Measurements from ENCODE around the gene RHOT2.

RHOT2 gene

DNA sequence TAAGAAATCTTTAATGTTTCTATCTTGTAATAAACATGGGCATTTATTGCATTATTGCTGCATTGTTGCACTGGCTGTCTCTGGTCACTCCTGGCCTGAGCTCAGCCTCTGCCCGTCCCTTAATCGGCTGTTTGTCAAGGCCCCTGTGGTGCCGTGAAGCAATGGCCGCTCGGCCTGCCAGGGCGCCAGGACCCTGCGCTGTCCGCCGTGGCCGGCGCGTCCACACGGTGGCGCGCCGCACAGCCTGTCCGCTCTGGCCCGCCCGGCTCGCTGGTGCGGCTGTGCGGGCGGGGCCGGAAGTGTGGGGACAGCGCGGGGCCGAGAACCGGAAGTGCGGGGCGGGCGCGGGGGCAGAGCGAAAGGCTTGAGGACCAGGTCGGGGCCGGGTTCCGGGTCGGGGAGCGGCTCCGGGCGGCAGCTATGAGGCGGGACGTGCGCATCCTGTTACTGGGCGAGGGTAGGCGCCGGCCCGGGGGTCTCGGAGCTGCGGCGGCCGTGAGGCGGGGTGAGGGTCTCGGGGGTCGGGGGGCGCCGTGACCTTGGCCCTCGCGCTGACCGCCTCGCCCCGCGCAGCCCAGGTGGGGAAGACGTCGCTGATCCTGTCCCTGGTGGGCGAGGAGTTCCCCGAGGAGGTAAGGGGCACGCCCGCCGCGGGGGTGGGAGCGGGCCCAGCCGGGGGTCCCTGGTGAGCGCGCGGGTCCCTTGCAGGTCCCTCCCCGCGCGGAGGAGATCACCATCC is at the start of gene RHOT2:
Gene RHOT2, plus strand, starts transcription at position 353 of the 739 bp plus-strand sequence. Its CDS starts 68 bp downstream, at position 421.
- DNase-seq, result peak; percentile 93

DNA sequence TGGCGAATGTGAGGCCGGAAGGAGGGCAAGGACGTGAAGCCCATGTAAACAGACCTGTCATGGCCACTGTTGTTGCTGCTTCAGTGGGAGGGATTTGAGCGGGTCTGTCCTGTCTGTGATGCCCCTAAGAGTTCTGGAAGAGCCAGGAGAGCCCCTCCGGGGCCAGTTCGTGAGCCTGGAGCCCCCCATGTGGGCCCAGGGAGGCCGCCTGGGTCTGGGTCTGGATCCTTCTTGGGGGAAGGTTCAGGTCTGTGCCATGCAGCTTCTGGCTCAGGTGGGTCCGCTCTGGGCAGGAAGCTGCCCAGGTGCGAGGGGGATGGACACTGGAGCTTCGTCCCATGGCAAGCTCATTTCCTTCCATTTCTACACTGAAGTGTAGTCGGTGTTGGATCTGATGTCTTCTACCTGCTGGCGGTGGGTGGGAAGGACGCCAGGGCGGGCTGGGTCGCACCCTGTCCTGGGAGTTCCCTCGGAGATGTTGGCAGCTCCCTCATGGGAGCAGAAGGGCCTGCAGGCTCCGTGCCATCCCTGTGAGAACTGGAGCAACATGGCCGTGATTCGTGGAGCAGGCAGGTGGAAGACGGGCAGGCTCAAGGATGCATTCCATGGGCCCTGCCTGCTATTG is 48.3 kb upstream of the RHOT2 start:
- DNase-seq, result no peak

DNA sequence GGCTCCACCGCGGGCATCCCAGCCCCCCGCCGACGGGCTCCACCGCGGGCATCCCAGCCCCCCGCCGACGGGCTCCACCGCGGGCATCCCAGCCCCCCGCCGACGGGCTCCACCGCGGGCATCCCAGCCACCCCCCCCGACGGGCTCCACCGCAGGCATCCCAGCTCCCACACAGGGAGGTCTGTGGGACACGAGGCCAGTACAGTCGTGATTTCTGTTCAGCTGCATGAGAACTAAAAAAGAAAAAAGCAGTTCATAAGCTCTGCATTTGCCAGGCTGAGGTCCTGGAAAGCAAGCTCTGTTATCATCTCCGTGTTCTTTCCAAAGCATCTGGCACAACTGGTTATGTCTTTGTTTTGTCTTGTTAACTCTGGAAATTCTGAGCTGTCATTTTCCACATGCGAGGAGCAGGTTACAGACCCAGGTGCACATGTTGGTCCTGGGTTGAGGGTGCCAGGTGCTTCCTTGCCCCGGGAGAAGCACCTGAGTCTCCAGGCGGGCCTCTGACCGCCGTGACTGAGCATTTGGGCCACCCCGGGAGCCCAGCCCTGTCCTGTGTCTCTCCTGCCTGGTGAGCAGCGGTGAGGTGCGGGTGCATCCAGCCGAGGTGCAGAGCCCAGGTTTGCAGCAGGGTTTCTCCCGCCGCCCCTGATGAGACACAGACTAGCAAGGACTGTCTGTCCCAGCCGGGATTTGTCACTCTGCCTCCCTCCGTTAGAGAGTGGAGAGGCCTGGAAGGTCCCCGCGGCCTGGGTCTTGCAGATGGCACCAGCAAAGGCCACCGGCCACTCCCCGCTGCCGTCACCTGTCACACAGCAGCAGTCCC is 47.0 kb upstream of the RHOT2 start:
- DNase-seq, result no peak

DNA sequence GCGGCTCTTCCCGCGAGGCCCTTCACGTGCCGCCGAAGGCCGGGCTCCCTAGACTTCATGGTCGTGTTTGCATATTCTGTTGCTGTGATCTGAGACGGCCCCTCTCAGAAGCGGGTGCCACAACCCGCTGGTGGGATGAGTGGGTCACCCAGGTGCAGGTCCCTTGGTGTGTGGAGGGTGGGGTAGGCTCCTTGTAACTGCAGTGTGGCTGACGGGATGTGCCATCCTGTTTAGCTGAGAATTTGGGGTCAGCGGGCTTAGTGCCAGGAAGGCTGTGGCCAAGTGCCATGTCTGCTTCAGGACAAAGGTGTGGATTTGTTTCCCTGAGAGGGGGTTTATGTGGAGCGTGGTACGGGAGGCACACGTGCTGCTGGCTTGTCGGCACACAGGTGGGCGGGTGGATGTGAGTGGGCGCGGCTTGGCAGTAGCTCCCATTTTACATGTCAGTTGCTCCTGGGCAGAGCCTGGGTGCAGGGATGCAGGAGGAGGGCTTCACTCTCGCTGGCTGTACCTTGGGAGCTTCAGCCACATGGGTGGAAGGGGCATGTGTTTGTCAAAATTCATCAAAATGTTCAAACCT is 46.3 kb upstream of the RHOT2 start:
- no peak for DNase-seq

DNA sequence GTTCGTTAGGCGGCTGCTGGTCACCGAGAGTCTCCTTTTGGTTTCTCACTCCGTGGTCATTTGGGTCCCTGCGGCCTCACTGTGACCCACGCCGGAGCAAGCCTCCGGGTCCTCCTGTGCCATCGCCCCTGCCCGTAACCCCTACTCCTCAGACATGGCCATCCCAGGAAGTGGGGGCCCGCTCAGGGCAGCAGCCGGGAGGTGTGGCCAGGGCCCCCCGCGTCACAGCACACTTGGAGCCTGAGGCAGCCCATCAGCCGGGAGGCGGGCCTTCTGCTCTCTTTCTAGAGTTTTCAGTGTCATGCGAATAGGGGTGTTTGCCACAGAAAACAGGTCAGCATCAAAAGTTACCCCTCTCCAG is 45.0 kb upstream of the RHOT2 start:
- no peak for DNase-seq

DNA sequence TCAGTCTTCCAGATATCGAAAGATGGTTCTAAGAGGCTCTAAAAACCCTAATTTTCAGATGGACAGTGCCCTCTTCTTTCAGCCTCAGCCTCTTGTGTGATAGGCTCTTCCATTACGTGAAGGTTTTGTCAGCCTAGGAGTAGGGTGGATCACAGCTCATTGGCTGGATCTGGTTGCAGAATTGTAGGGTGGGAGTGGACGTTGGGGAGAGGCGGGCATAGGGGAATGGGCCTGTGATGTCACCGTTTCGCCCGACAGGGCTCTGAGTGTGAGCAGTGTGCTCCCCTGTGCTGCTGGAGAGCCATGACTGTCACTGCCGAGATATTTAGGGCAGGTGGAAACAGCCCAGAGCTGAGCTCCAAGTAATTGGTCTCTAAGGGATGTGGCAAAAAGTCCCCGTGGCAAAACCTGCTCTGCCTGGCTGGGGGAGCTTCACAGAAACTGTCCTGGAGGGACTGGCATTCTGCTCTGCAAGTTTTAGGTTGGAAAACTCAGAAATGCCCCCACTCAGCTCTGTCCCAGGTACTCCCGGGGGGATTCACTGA is 43.3 kb upstream of the RHOT2 start:
- no peak for DNase-seq

DNA sequence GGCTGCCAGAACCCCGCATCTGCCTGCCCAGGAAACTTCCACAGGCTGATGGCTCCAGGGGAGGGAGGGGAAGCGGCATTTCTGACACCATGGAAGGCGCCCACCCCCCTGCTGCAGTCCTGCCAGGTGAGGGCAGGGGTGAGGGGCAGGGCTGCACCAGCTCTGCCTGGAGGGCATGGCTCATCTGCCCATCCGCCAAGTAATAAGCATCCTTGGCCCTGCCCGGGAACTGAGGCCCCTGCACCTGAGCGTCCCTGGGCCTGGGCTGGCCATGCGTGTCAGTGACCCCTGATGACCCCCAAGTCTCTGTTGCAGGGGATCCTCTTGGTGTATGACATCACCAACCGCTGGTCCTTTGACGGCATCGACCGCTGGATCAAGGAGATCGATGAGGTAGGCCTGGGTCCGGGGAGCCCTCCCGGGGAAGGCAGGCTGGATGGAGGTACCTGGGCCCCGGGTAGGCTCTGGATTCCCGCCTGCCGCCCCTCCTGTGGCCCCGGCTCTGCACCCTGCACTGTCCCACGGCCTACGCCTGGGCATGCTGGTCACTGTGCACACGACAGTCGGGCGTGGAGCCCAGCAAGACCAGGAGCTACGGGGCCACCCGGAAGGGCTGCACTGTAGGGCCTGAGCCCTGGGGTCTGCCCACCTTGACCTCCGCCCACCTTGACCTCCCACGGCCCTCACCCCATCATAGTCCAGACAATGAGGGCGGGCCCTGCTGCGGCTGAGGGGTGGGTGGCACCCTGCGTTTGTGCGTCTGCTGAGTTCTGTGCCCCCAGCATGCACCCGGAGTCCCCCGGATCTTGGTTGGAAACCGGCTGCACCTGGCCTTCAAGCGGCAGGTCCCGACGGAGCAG is 42.6 kb upstream of the RHOT2 start:
- DNase-seq, result no peak

DNA sequence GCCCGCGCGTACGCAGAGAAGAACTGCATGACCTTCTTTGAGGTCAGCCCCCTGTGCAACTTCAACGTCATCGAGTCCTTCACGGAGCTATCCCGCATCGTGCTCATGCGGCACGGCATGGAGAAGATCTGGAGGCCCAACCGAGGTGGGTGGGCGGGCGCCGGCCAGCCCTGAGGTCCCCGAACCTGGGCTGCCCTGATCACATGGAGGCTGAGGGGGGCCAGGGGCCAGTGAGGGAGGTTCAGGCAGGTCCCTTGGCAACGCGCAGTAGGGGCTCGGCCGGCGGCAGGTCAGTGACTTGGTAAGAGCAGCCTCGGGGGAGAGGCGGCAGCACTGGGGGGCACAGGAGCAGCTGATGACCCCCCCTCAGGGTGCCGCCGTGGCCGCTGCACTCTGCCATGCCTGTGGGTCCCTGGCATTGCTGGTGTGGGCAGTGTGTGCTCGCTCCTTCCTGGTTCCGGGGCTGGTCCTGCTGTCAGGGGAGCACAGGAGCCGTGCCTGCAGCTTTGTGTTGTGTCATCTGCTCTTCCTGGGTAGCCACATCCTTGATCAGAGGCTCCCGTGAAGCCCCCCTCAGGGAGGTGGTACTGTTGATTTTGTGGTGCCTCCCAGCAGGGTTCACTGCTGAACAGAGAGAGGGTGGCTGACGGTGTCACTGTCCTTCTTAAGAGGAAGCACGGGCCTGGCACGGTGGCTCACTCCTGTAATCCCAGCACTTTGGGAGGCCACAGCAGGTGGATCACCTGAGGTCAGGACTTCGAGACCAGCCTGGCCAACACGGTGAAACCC is 41.8 kb upstream of the RHOT2 start:
- DNase-seq, result no peak

DNA sequence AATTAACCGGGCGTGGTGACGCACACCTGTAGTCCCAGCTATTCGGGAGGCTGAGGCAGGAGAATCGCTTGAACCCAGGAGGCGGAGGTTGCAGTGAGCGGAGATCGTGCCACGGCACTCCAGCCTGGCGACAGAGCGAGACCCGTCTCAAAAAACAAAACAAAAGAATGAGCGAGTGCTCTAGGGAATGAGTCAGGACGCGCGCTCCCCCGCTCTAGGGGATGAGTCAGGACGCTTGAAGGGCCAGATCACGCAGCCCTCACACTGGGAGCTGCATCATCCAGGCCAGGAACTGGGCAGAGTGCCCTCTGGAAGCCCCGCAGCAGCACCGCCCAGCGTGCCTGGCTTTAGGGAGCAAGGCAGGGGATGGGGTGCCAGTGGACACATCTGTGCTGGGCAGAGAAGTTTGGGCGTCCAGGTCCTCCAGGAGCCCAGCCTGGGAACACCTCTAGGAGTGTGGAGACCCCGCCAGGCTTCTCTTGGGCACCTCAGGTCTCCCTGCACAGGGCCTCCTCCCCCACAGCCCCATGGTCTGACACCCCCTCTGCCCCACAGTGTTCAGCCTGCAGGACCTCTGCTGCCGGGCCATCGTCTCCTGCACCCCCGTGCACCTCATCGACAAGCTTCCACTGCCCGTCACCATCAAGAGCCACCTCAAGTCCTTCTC is 41.0 kb upstream of the RHOT2 start:
- no peak for DNase-seq

DNA sequence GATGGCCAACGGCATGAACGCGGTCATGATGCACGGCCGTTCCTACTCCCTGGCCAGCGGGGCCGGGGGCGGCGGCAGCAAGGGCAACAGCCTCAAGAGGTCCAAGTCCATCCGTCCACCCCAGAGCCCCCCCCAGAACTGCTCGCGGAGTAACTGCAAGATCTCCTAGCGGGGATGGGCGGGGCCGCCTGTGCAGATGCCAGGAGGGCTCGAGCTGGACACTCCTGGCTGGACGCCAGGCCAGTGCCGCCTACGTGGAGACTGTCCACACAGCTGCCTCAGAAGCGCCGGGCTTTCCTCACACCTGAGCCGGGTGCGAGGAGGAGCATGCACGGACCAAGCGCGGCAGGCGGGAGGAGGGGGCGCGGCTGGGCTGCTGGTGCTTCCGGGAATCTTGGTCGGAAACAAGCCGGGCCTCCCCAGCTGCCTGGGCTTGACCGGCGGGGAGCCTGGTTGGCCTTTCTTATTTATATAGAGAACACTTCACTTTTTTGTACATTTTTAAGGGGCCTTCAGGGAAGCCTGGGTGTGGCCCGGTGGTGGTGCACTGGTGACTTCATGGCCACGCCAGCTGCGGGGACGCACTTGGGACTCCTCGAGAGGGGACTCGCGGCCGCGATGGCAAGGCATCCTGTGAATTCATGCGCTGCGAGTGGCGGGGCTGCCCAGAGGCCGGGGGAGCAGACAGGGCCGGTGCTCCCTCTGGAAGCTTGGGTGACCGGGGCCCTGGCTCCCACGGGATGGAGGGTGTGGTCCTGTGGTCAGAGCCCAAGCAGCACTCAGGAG is 40.3 kb upstream of the RHOT2 start:
- no peak for DNase-seq

DNA sequence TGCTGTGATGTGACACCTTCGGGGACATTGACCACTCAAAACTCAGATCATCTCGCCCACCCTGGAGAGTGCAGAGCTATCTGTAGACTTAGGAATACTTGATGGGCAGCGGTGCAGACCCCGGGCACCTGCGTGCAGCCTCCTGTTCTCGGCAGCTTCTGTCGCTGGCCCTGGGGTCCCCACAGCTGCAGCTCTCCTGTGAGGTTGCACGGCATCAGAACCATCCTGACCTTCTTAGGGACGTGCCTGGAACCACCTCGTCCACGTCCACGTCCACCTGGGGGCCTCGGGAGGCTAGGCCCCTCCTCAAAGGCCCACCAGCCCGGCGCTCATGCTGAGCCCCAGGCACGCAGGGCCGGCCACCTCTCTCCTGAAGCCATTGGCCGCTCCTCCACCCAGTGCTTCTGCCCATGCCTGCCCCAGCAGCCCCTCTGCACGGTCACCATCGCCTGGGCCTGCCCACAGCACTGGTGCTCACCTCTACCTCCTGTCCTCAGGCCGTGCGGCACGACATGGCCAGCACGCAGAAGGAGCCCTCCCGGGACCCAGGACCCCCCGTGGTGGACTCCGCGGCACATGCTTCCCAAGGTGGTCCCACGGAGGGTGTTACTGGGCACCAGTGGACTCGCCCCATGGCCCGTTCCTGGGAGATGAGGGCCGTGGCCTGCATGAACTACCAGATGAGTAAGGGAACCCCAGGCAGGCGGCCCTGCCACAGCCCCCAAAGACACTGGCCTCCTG is 39.4 kb upstream of the RHOT2 start:
- no peak for DNase-seq

DNA sequence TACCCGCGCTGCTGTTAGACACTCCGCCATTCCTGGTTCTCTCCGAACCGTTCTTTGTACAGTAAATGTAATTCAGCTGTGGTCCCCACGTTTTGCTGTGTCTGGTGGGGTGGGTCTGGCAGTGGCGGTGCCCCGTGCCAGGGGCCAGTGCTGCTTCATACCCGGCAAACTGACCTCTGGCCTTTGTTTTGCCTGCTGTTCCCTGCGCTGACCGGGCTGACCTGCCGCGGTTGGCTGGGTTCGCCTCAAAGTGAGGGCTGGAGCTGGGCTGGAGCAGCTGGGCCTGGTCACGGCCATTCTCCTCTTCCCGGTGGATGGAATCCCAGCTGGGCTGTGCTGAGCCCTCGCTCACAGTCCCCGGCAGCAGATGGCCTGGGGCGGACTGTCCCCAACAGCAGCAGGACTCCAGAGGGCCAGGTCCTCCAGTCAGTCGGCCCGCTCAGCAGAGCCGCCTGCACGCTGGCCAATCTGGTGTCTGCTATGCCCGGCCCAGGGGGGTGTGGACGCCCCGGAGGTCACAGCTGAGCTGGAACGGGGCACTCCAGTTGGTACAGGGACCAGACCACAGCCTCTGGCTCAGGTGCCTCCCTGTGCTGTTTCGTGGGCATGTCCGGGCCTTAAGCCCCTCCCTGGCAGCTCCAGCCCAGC is 38.6 kb upstream of the RHOT2 start:
- DNase-seq, result no peak

DNA sequence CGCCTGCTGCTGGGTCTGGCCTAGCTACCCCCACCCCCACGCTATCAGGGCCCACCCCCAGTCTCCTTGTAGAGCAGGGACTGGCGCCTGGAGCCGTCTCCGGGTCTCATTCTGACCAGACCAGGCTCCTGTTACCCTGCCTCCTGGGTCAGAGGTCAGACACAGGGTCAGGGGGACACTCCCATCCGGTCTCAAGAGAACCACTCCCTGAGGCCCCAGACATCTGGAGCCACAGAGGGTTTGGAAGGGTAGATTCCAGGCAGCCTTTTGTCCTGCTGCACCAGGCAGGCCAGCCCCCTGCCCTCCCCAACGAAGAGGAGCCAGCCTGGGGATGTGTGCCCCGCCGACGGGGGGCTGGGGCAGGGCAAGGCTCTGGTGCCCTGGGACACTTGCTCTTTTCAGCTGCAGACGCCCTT is 38.1 kb upstream of the RHOT2 start:
- DNase-seq, result no peak

DNA sequence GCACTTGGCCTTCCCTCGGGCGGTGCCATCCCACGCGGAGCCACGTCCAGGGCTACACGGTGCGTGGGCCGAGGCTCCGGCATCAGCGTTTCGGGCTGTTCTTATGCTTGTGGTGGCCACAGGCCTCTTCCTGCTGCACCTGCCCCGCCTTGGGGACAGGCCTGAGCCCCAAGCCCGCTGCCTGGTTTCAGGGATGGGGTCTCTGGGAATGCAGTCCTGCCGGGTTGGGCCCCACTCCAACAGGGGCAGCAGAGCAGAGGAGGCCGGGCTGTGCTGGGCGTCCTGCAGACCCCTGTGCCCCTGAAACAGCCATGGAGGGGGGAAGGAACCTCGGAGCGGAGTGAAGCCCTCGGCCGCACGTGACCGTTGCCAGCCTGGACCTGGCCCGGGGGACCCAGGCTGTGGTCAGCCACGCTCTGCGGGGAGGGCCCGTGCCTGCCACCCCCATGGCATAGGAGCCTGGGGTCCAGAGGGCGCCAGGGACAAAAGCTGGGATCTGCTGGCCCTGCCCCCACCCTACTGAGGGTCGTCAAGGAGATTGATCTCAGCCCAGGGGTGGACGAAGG is 37.6 kb upstream of the RHOT2 start:
- no peak for DNase-seq

DNA sequence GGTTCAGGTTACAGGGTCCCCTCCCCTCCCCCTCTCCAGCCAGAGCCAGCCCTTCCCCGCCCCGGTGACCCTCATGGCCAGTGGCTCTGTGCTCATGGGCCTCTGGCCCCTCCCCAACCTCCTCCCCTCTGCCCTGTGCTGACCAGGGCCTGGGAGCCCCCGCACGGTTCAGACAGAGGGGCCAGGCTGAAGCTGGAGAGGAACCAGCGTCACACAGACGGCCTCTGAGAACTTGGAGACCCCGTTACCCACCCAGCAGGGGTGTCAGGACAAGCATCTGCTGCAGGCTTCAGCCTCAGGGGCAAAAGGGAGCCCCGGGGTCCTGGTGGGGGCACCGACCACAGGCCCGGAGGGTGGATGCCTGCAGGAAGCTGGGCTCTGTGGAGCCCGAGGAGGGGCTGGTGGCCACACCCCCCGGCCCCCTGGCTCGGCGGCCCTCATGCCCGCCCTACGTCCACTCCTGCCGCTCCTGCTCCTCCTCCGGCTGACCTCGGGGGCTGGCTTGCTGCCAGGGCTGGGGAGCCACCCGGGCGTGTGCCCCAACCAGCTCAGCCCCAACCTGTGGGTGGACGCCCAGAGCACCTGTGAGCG is 37.0 kb upstream of the RHOT2 start, which contains the start of gene WFIKKN1:
Gene WFIKKN1, plus strand, starts transcription at position 171 of the 591 bp plus-strand sequence. Its CDS starts 269 bp downstream, at position 440.
- DNase-seq, result no peak

DNA sequence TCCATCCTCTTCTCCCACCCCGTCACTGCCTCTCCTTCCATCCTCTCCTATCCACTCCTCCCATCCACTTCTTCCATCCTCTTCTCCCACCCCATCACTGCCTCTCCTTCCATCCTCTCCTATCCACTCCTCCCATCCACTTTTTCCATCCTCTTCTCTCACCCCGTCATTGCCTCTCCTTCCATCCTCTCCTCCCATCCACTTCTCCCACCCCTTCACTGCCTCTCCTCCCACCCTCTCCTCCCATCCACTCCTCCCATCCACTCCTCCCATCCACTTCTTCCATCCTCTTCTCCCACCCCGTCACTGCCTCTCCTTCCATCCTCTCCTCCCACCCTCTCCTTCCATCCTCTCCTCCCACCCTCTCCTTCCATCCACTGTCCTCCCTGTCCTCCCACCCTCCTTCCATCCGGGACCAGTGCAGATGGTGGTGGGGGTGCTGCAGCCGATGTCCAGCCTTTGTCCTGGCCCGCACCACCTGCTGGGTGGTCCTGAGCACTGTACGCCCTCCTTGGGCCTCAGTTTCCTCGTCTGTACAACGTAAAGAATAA is 36.0 kb upstream of the RHOT2 start:
- no peak for DNase-seq
